HEK293T (cell line): ENCODE results near the gene CD2BP2.

Experiments
- CTCF ChIA-PET: fragments of 350-600 bp; formaldehyde crosslinking; extraction: SDS; loops from one replicate; lab custom pipeline; 2021; ENCODE audit warnings: antibody characterized with exemption, inconsistent platforms; lab: Yijun Ruan, JAX
- POLR2A ChIA-PET: fragments of 350-600 bp; formaldehyde crosslinking; extraction: SDS; loops from one replicate; lab custom pipeline; 2020; ENCODE audit warnings: antibody characterized with exemption, inconsistent platforms; lab: Yijun Ruan, JAX
- DNase-seq: peaks from one replicate; pipeline ENCODE4 v3.0.0; 2012; ENCODE audit warnings: mixed read lengths; ENCODE audit errors: extremely low spot score
- ARNT ChIP-seq: fragments of 450-650 bp; IDR thresholded peaks from 2 replicates; pipeline ENCODE4 v1.6.1; 2017; ENCODE audit warnings: mild to moderate bottlenecking
- BHLHE40 ChIP-seq: fragments of 450-650 bp; IDR thresholded peaks from 2 replicates; pipeline ENCODE4 v1.6.1; 2016; ENCODE audit warnings: mild to moderate bottlenecking, moderate library complexity, borderline replicate concordance
- CTBP1 ChIP-seq: fragments of 450-650 bp; IDR thresholded peaks from 2 replicates; pipeline ENCODE4 v1.6.1; 2016; ENCODE audit warnings: borderline replicate concordance
- ELF4 ChIP-seq: fragments of 450-650 bp; IDR thresholded peaks from 2 replicates; pipeline ENCODE4 v1.6.1; 2017; ENCODE audit warnings: antibody characterized with exemption
- FOXA1 ChIP-seq: fragments of 450-650 bp; IDR thresholded peaks from 2 replicates; pipeline ENCODE4 v1.6.1; 2016; ENCODE audit warnings: mild to moderate bottlenecking
- FOXK2 ChIP-seq: fragments of 450-650 bp; IDR thresholded peaks from 2 replicates; pipeline ENCODE4 v1.6.1; 2016; ENCODE audit warnings: mild to moderate bottlenecking
- FOXM1 ChIP-seq: fragments of 450-650 bp; IDR thresholded peaks from 2 replicates; pipeline ENCODE4 v1.6.1; 2017; ENCODE audit warnings: mild to moderate bottlenecking, borderline replicate concordance
- HDGF ChIP-seq: fragments of 450-650 bp; IDR thresholded peaks from 2 replicates; pipeline ENCODE4 v1.6.1; 2017; ENCODE audit warnings: antibody characterized with exemption, borderline replicate concordance
- L3MBTL2 ChIP-seq: fragments of 450-650 bp; conservative IDR thresholded peaks from 2 replicates; pipeline ENCODE4 v1.6.1; 2016; ENCODE audit warnings: mild to moderate bottlenecking
- LEF1 ChIP-seq: fragments of 450-650 bp; IDR thresholded peaks from 2 replicates; pipeline ENCODE4 v1.6.1; 2017; ENCODE audit warnings: mild to moderate bottlenecking, borderline replicate concordance
- NFRKB ChIP-seq: fragments of 450-650 bp; IDR thresholded peaks from 2 replicates; pipeline ENCODE4 v1.6.1; 2016; ENCODE audit warnings: mild to moderate bottlenecking, moderate library complexity
- PKNOX1 ChIP-seq: fragments of 450-650 bp; IDR thresholded peaks from 2 replicates; pipeline ENCODE4 v1.6.1; 2016
- SP1 ChIP-seq: fragments of 450-650 bp; IDR thresholded peaks from 2 replicates; pipeline ENCODE4 v1.6.1; 2017
- SUZ12 ChIP-seq: fragments of 450-650 bp; IDR thresholded peaks from 2 replicates; pipeline ENCODE4 v1.6.1; 2016; ENCODE audit warnings: mild to moderate bottlenecking
- TARDBP ChIP-seq: fragments of 450-650 bp; IDR thresholded peaks from 2 replicates; pipeline ENCODE4 v1.6.1; 2016
- ZNF384 ChIP-seq: fragments of 450-650 bp; IDR thresholded peaks from 2 replicates; pipeline ENCODE4 v1.6.1; 2016

CD2BP2 gene

GRCh38 chr16:30358990-30359870, 4.1 kb upstream of the CD2BP2 start:
- DNase-seq, result no peak
- ChIA-PET POLR2A (interaction anchor here (0.8 to 7.6 kb wide), 7 partner anchors 10 to 71 kb away, joined by 3 to 95 read pairs (median 4); partner anchors contain the start of genes DCTPP1, TBC1D10B and ZNF48), CTCF (interaction anchor here (0.6 to 1.8 kb wide), 2 partner anchors 10 to 50 kb away, joined by 3 to 5 read pairs; no protein-coding TSS in a partner anchor)
- no peak for TF ChIP-seq PKNOX1
- no peak for TF ChIP-seq ELF4
- TF ChIP-seq LEF1, result no peak
- TF ChIP-seq BHLHE40, result no peak
- no peak for TF ChIP-seq FOXM1
- TF ChIP-seq SP1, result no peak
- no peak for TF ChIP-seq L3MBTL2
- TF ChIP-seq ARNT, result no peak
- no peak for TF ChIP-seq TARDBP
- TF ChIP-seq HDGF, result no peak
- TF ChIP-seq FOXK2, result no peak
- no peak for TF ChIP-seq FOXA1
- no peak for TF ChIP-seq ZNF384
- no peak for TF ChIP-seq NFRKB
- no peak for TF ChIP-seq CTBP1

GRCh38 chr16:30358577-30358936, 3.4 kb upstream of the CD2BP2 start:
- TF ChIP-seq ZNF384, result no peak
- no peak for TF ChIP-seq PKNOX1
- no peak for TF ChIP-seq SP1
- no peak for TF ChIP-seq FOXM1
- no peak for TF ChIP-seq NFRKB
- TF ChIP-seq BHLHE40, result no peak
- no peak for TF ChIP-seq ARNT
- no peak for TF ChIP-seq SUZ12
- no peak for TF ChIP-seq HDGF
- no peak for TF ChIP-seq CTBP1
- TF ChIP-seq TARDBP, result no peak
- TF ChIP-seq FOXK2, result no peak
- no peak for TF ChIP-seq FOXA1
- no peak for TF ChIP-seq L3MBTL2
- no peak for DNase-seq
- ChIA-PET POLR2A (interaction anchor here (0.8 to 7.6 kb wide), 4 partner anchors 11 to 71 kb away, joined by 3 to 95 read pairs (median 4); partner anchors contain the start of genes DCTPP1 and TBC1D10B), CTCF (interaction anchor here (1.8 to 2.0 kb wide), 2 partner anchors 10 to 51 kb away, joined by 5 read pairs; no protein-coding TSS in a partner anchor)

GRCh38 chr16:30357715-30358576, 2.8 kb upstream of the CD2BP2 start:
- DNase-seq, result no peak
- ChIA-PET POLR2A (interaction anchor here (0.8 to 7.6 kb wide), 4 partner anchors 12 to 49 kb away, joined by 3 to 95 read pairs (median 6); partner anchors contain the start of genes TBC1D10B and ZNF771), CTCF (interaction anchor here (0.8 to 2.0 kb wide), 2 partner anchors 52 to 266 kb away, joined by 3 to 5 read pairs; no protein-coding TSS in a partner anchor)
- TF ChIP-seq ARNT (no peak), SUZ12 (no peak), SP1 (no peak), ZNF384 (no peak), HDGF (no peak), NFRKB (no peak), ELF4 (no peak), FOXK2 (no peak), PKNOX1 (no peak), FOXA1 (no peak), FOXM1 (no peak), TARDBP (no peak), CTBP1 (no peak), L3MBTL2 (no peak), LEF1 (no peak), BHLHE40 (no peak)

- POLR2A ChIA-PET, result interaction anchor here (0.8 to 7.6 kb wide), 7 partner anchors 8 to 50 kb away, joined by 3 to 95 read pairs (median 7); partner anchors contain the start of genes TBC1D10B, ZNF48 and ZNF771
- DNase-seq, result no peak
- CTCF ChIA-PET, result interaction anchor here (2.0 kb wide), 1 partner anchor 53 kb away, joined by 5 read pairs; no protein-coding TSS in a partner anchor
- TF ChIP-seq HDGF (no peak), ZNF384 (no peak), LEF1 (no peak), FOXA1 (no peak), L3MBTL2 (no peak), ELF4 (no peak), TARDBP (no peak), NFRKB (no peak), FOXK2 (no peak), SUZ12 (no peak), ARNT (no peak), FOXM1 (no peak), PKNOX1 (no peak)
These were observed 2.1 kb upstream of the CD2BP2 start for GRCh38 chr16:30357085-30357714.
